ENCODE measurements around the gene PMEPA1.

Gene PMEPA1

GRCh38 chr20:57672164-57672563, 37.7 kb downstream of the PMEPA1 start:
- peaks cover 4 to 6% of the 10 kb centered on the region in 2 donors for H3K4me1 ChIP-seq (ENCODE audit: control insufficient read depth in 2 of 2, insufficient read depth in 1 of 2, low read depth in 1 of 2, low read length in 2 of 2)
- no CpG with 5 or more reads among the region's 26 CpGs for WGBS, 2 donors (ENCODE audit: extremely low coverage in 2 of 2, insufficient read length in 2 of 2, insufficient replicate concordance in 1 of 2)
- peak overlapping the region; percentile 45 for H3K18ac ChIP-seq (ENCODE audit: low read length)
- no peak overlapping the region for H2BK12ac ChIP-seq (ENCODE audit: low read length)
- H3K9me3 ChIP-seq (replicated peaks in 1 of 2; ENCODE audit: control insufficient read depth in 2 of 2, insufficient read depth in 1 of 2, low read depth in 1 of 2, low read length in 2 of 2) = no peaks in the 10 kb centered on the region
- H3K79me1 ChIP-seq (ENCODE audit: low read depth, low read length) = no peaks in the 10 kb centered on the region
- H2AK5ac ChIP-seq (ENCODE audit: low read depth, low read length) = no peak overlapping the region
- H3K23ac ChIP-seq (ENCODE audit: low read depth, low read length, poor library complexity) = no peak overlapping the region
- no peak for DNase-seq (ENCODE audit: low spot score)
- no peak overlapping the region for H3K9ac ChIP-seq (ENCODE audit: low read depth, low read length, poor library complexity)
- peak overlapping the region; percentile 11 for H2BK5ac ChIP-seq (ENCODE audit: low read length)
- H3K27ac ChIP-seq (replicated peaks; ENCODE audit: low read length) = no peak overlapping the region
- no peaks in the 10 kb centered on the region for H3K27me3 ChIP-seq (ENCODE audit: control insufficient read depth in 3 of 3, insufficient read depth in 3 of 3, low read depth in 1 of 3, low read length in 3 of 3)
- H3K36me3 ChIP-seq (replicated peaks in 1 of 2; ENCODE audit: control insufficient read depth in 2 of 2, insufficient read depth in 2 of 2, low read length in 2 of 2) = no peaks in the 10 kb centered on the region
- H3K4ac ChIP-seq (ENCODE audit: low read length) = no peak overlapping the region
- no peak overlapping the region for H3K4me3 ChIP-seq (ENCODE audit: low read length in 2 of 2)
- H2BK120ac ChIP-seq (ENCODE audit: low read depth, low read length) = no peak overlapping the region
- no peak overlapping the region for H2BK15ac ChIP-seq (ENCODE audit: low read length)
- no peak overlapping the region for H2AFZ ChIP-seq (ENCODE audit: low read length)
- H3K14ac ChIP-seq (ENCODE audit: low read length) = no peak overlapping the region
- no peak overlapping the region for H3K4me2 ChIP-seq (ENCODE audit: insufficient read depth, low read length, poor library complexity, severe bottlenecking)
- no peak overlapping the region for H4K91ac ChIP-seq (ENCODE audit: low read depth, low read length, poor library complexity)
- no peak overlapping the region for H4K8ac ChIP-seq (ENCODE audit: low read depth, low read length)

GRCh38 chr20:57671662-57672061, 38.2 kb downstream of the PMEPA1 start:
- no peak overlapping the region for H2BK15ac ChIP-seq (ENCODE audit: low read length)
- no peak overlapping the region for H2AK5ac ChIP-seq (ENCODE audit: low read depth, low read length)
- H3K23ac ChIP-seq (ENCODE audit: low read depth, low read length, poor library complexity) = no peak overlapping the region
- H3K4me1 ChIP-seq (ENCODE audit: control insufficient read depth in 2 of 2, insufficient read depth in 1 of 2, low read depth in 1 of 2, low read length in 2 of 2) = peaks cover 4 to 6% of the 10 kb centered on the region in 2 donors
- H3K27me3 ChIP-seq (ENCODE audit: control insufficient read depth in 3 of 3, insufficient read depth in 3 of 3, low read depth in 1 of 3, low read length in 3 of 3) = no peaks in the 10 kb centered on the region
- no peaks in the 10 kb centered on the region for H3K36me3 ChIP-seq (replicated peaks in 1 of 2; ENCODE audit: control insufficient read depth in 2 of 2, insufficient read depth in 2 of 2, low read length in 2 of 2)
- no peaks in the 10 kb centered on the region for H3K9me3 ChIP-seq (replicated peaks in 1 of 2; ENCODE audit: control insufficient read depth in 2 of 2, insufficient read depth in 1 of 2, low read depth in 1 of 2, low read length in 2 of 2)
- no peaks in the 10 kb centered on the region for H3K79me1 ChIP-seq (ENCODE audit: low read depth, low read length)
- DNase-seq (ENCODE audit: low spot score) = no peak
- no peak overlapping the region for H3K14ac ChIP-seq (ENCODE audit: low read length)
- WGBS, 2 donors (ENCODE audit: extremely low coverage in 2 of 2, insufficient read length in 2 of 2, insufficient replicate concordance in 1 of 2) = no CpG with 5 or more reads among the region's 4 CpGs
- no peak overlapping the region for H3K4ac ChIP-seq (ENCODE audit: low read length)
- no peak overlapping the region for H3K4me3 ChIP-seq (ENCODE audit: low read length in 2 of 2)
- no peak overlapping the region for H4K8ac ChIP-seq (ENCODE audit: low read depth, low read length)
- H2BK120ac ChIP-seq (ENCODE audit: low read depth, low read length) = no peak overlapping the region
- no peak overlapping the region for H4K91ac ChIP-seq (ENCODE audit: low read depth, low read length, poor library complexity)
- H2BK12ac ChIP-seq (ENCODE audit: low read length) = no peak overlapping the region
- no peak overlapping the region for H2AFZ ChIP-seq (ENCODE audit: low read length)
- H3K9ac ChIP-seq (ENCODE audit: low read depth, low read length, poor library complexity) = no peak overlapping the region
- no peak overlapping the region for H3K4me2 ChIP-seq (ENCODE audit: insufficient read depth, low read length, poor library complexity, severe bottlenecking)
- H2BK5ac ChIP-seq (ENCODE audit: low read length) = no peak overlapping the region
- no peak overlapping the region for H3K18ac ChIP-seq (ENCODE audit: low read length)
- no peak overlapping the region for H3K27ac ChIP-seq (replicated peaks; ENCODE audit: low read length)

GRCh38 chr20:57671072-57671391, 38.8 kb downstream of the PMEPA1 start:
- Histone ChIP-seq H2AK5ac (ENCODE audit: low read depth, low read length) (no peak overlapping the region), H3K4me2 (ENCODE audit: insufficient read depth, low read length, poor library complexity, severe bottlenecking) (no peak overlapping the region)
- WGBS, 2 donors (ENCODE audit: extremely low coverage in 2 of 2, insufficient read length in 2 of 2, insufficient replicate concordance in 1 of 2) = no CpG with 5 or more reads among the region's 10 CpGs

GRCh38 chr20:57670288-57671071, 39.3 kb downstream of the PMEPA1 start:
- no peak for DNase-seq (ENCODE audit: low spot score)
- H2BK12ac ChIP-seq (ENCODE audit: low read length) = no peak overlapping the region
- H3K14ac ChIP-seq (ENCODE audit: low read length) = no peak overlapping the region
- peak overlapping the region; percentile 46 for H2BK15ac ChIP-seq (ENCODE audit: low read length)
- H3K9ac ChIP-seq (ENCODE audit: low read depth, low read length, poor library complexity) = peak overlapping the region; percentile 12
- no peak overlapping the region for H3K4me3 ChIP-seq (ENCODE audit: low read length in 2 of 2)
- peak overlapping the region; percentile 90 for H3K23ac ChIP-seq (ENCODE audit: low read depth, low read length, poor library complexity)
- H3K9me3 ChIP-seq (replicated peaks in 1 of 2; ENCODE audit: control insufficient read depth in 2 of 2, insufficient read depth in 1 of 2, low read depth in 1 of 2, low read length in 2 of 2) = no peaks in the 10 kb centered on the region
- H2BK120ac ChIP-seq (ENCODE audit: low read depth, low read length) = no peak overlapping the region
- H3K79me1 ChIP-seq (ENCODE audit: low read depth, low read length) = no peaks in the 10 kb centered on the region
- no peak overlapping the region for H2BK5ac ChIP-seq (ENCODE audit: low read length)
- H4K91ac ChIP-seq (ENCODE audit: low read depth, low read length, poor library complexity) = peak overlapping the region; percentile 25
- peak overlapping the region; percentile 6 for H3K4ac ChIP-seq (ENCODE audit: low read length)
- H3K36me3 ChIP-seq (replicated peaks in 1 of 2; ENCODE audit: control insufficient read depth in 2 of 2, insufficient read depth in 2 of 2, low read length in 2 of 2) = no peaks in the 10 kb centered on the region
- H3K27me3 ChIP-seq (ENCODE audit: control insufficient read depth in 3 of 3, insufficient read depth in 3 of 3, low read depth in 1 of 3, low read length in 3 of 3) = no peaks in the 10 kb centered on the region
- H4K8ac ChIP-seq (ENCODE audit: low read depth, low read length) = no peak overlapping the region
- H3K4me1 ChIP-seq (ENCODE audit: control insufficient read depth in 2 of 2, insufficient read depth in 1 of 2, low read depth in 1 of 2, low read length in 2 of 2) = peaks cover 4 to 6% of the 10 kb centered on the region in 2 donors
- no peak overlapping the region for H3K4me2 ChIP-seq (ENCODE audit: insufficient read depth, low read length, poor library complexity, severe bottlenecking)
- peak overlapping the region; percentile 73 for H2AK5ac ChIP-seq (ENCODE audit: low read depth, low read length)
- WGBS, 2 donors (ENCODE audit: extremely low coverage in 2 of 2, insufficient read length in 2 of 2, insufficient replicate concordance in 1 of 2) = no CpG with 5 or more reads among the region's 21 CpGs
- no peak overlapping the region for H3K27ac ChIP-seq (replicated peaks; ENCODE audit: low read length)
- H3K18ac ChIP-seq (ENCODE audit: low read length) = peak overlapping the region; percentile 39
- H2AFZ ChIP-seq (ENCODE audit: low read length) = no peak overlapping the region

More at GRCh38 chr20:57671072-57671391, 38.8 kb downstream of the PMEPA1 start:
- no peaks in the 10 kb centered on the region for H3K9me3 ChIP-seq (replicated peaks in 1 of 2; ENCODE audit: control insufficient read depth in 2 of 2, insufficient read depth in 1 of 2, low read depth in 1 of 2, low read length in 2 of 2)
- H3K27ac ChIP-seq (replicated peaks; ENCODE audit: low read length) = no peak overlapping the region
- no peak overlapping the region for H2BK5ac ChIP-seq (ENCODE audit: low read length)
- peaks cover 4 to 6% of the 10 kb centered on the region in 2 donors for H3K4me1 ChIP-seq (ENCODE audit: control insufficient read depth in 2 of 2, insufficient read depth in 1 of 2, low read depth in 1 of 2, low read length in 2 of 2)
- H3K23ac ChIP-seq (ENCODE audit: low read depth, low read length, poor library complexity) = no peak overlapping the region
- no peak for DNase-seq (ENCODE audit: low spot score)
- no peak overlapping the region for H4K91ac ChIP-seq (ENCODE audit: low read depth, low read length, poor library complexity)
- no peak overlapping the region for H2BK12ac ChIP-seq (ENCODE audit: low read length)
- H2BK15ac ChIP-seq (ENCODE audit: low read length) = no peak overlapping the region
- no peak overlapping the region for H3K4ac ChIP-seq (ENCODE audit: low read length)
- H2AFZ ChIP-seq (ENCODE audit: low read length) = no peak overlapping the region
- no peaks in the 10 kb centered on the region for H3K36me3 ChIP-seq (replicated peaks in 1 of 2; ENCODE audit: control insufficient read depth in 2 of 2, insufficient read depth in 2 of 2, low read length in 2 of 2)
- H3K27me3 ChIP-seq (ENCODE audit: control insufficient read depth in 3 of 3, insufficient read depth in 3 of 3, low read depth in 1 of 3, low read length in 3 of 3) = no peaks in the 10 kb centered on the region
- no peak overlapping the region for H4K8ac ChIP-seq (ENCODE audit: low read depth, low read length)
- no peak overlapping the region for H3K9ac ChIP-seq (ENCODE audit: low read depth, low read length, poor library complexity)
- no peaks in the 10 kb centered on the region for H3K79me1 ChIP-seq (ENCODE audit: low read depth, low read length)
- H3K4me3 ChIP-seq (ENCODE audit: low read length in 2 of 2) = no peak overlapping the region
- no peak overlapping the region for H3K14ac ChIP-seq (ENCODE audit: low read length)
- no peak overlapping the region for H3K18ac ChIP-seq (ENCODE audit: low read length)
- no peak overlapping the region for H2BK120ac ChIP-seq (ENCODE audit: low read depth, low read length)
